DMS79 treated with DMSO at 0.1 percent for 48 hours (cell line): Measurements from ENCODE around the gene KIF26B.
A peak's percentile ranks its signal among the peaks of the same experiment; 100 is the strongest.

ENCODE experiments used
- DNase-seq: peaks from one replicate; lab custom pipeline; 2025; lab: John Stamatoyannopoulos, UW

Gene KIF26B

DNA sequence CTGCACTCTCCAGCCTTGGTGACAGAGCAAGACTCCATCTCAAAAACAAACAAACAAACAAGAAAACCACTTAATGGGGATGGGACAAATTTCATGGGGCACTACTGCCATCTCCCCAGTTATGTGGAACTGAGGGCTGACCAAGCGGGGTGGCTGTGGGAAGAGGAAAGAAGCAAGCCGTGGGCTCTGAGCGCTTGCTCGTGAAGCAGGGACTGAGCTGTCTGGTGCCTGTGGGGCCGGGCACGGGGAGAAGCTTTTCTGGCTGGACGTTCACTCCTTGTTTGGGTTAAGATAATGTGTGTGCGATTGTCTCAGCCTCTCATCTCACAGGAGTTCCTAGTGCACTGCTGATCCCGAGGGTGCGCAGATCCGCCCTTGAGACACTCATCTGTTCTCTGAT lies 22.0 kb upstream of the KIF26B start:
- no peak for DNase-seq

DNA sequence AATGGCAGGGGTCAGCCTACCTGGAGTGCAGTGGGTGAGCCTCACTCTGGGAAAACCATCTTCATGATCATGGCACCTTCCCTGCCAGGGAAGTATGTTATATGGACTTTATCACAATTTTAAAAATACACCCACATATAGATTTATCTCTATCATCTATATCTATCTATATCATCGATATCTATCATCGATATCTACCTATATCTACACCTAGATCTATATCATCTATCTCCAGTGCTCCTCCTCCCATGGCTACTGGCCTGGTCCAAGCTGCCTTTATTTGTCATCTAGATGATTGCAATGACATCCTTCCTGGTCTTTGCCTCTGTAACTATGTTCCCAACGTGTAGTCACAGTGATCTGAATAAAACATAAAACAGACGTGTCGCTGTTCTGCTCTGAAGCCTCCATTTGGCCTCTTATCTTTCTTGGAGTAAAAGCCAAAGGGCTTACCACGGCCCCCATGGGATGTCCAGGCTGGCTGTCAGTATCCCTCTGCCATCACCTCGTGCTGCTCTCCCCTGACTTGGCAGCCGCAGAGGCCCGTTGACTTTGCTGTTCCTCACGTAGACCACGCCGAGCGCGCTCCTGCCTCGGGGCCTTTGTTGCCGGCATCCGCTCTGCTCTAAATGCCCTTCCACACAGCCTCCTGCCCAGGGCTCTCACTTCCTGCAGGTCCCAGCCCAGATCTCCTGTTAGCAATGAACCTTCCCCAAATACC lies 20.6 kb upstream of the KIF26B start:
- no peak for DNase-seq

GRCh38 chr1:245142171-245142798 lies 12.5 kb upstream of the KIF26B start:
- no peak for DNase-seq

DNA sequence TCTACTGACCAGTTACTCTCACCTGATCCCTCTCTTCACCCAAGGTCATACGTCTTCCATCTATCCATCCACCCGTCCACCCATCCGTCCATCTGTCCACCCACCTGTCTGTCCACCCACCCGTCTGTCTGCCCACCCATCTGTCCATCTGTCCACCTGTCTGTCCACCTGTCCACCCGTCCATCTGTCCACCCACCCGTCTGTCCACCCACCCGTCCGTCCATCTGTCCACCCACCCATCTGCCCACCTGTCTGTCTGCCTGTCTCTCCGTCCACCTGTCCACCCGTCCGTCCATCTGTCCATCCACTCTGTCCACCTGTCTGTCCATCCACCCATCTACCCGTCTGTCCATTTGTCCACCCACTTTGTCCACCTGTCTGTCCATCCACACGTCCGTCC lies 11.8 kb upstream of the KIF26B start:
- DNase-seq = no peak

- no peak for DNase-seq
Measured at GRCh38 chr1:245143849-245144248, 10.9 kb upstream of the KIF26B start.

DNA sequence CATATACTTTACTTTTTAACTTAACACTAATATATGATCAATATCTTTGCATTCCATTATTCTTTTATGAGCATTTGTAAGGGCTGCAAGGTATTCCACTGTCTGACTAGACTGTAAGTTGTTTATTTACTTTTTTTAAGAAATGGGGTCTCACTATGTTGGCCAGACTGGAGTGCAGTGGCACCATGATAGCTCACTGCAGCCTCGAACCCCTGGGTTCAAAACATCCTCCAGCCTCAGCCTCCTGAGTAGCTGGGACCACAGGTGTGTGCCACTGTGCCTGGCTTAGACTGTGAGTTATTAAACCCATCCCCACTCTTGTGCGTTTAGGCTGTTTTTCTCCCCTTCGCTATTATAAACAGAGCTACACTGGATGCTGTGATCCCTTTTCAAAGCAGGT lies 6.7 kb upstream of the KIF26B start:
- no peak for DNase-seq

- DNase-seq = no peak
Measured at GRCh38 chr1:245148861-245149260, 5.9 kb upstream of the KIF26B start.

DNA sequence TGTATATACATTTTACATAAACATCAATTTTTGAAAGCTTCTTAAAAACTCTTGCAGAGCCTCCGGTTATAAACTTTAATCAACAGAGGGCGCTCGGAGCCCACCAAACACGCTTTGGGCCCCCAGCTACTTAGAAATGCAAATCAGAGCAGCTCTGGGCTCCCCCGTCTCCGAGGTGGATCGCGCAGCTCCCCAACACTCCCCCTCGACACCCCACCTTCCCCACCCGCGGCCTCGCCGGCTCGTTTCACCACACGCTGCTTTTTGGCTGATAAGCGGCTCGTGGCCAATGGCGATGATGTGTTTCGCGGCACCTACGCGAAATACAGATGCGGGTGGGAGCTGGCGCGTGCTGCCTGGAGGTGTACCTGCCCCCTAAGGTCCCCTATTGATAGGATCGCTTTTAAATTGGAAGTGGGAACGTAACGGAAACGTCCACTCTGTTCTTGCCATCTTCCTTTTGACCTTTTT lies 1.7 kb upstream of the KIF26B start:
- peak; percentile 57 for DNase-seq

GRCh38 chr1:245153552-245154428 lies 995 bp upstream of the KIF26B start:
- DNase-seq = no peak

DNA sequence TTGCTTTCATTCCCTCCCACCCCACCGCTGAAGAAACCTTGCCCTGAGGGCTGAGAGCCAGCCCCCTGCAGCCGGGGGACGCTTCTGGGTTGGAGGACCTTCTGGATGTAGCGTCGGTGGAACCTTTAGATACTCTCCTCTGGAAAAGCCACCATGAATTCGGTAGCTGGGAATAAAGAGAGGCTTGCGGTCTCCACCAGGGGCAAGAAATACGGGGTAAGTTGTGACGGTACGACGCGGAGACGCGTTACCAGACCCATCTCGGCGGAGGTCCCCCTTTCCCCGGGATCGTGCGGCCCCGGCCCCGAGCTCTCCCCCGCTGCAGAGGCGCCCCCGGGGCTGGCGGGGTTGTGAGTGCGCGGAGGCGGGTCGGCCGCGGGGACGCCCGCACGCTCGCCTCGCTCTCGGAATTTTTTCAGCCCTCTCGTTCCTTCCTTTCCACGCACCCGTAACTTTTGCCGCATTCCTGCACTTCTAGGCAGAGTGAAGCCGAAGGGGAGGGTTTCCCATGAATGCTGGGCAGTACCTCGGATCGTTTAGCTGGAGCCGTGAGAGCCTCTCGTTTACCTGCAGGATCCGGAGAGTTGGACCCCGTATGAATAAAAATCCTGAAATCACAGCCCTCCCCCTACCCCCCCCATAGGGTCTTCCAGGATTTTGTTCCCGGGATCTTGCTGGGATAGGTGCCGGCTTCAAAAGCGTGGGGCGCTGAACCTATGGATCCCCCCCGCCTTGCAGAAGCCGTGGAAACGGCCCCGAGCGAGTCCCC lies 671 bp downstream of the KIF26B start:
- peak; percentile 58 for DNase-seq

DNA sequence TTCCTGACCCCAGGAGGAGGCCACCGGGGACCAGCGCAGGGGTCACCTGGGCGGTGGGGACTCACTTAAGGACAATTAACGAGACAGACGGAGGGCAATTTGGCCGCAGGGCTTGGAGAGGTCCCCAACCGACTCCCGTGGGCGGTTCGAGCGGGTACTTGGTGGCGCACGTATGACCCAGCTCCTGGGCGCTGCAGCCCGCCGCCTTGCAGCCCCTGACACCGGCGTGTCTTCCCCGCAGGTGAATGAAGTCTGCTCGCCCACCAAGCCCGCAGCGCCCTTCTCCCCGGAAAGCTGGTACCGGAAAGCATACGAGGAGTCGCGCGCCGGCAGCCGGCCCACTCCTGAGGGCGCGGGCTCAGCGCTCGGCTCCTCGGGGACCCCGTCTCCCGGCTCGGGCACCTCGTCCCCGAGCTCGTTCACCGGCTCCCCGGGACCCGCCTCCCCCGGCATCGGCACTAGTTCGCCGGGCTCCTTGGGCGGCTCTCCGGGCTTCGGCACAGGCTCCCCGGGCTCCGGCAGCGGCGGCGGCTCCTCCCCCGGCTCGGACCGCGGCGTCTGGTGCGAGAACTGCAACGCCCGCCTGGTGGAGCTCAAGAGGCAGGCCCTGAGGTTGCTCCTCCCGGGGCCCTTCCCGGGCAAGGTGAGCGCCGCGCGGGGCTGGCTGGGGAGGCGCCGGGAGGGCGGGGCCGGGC lies 1.4 kb downstream of the KIF26B start:
- DNase-seq = peak; percentile 61

- peak; percentile 57 for DNase-seq
Measured at GRCh38 chr1:245156736-245157505, 2.1 kb downstream of the KIF26B start.

DNA sequence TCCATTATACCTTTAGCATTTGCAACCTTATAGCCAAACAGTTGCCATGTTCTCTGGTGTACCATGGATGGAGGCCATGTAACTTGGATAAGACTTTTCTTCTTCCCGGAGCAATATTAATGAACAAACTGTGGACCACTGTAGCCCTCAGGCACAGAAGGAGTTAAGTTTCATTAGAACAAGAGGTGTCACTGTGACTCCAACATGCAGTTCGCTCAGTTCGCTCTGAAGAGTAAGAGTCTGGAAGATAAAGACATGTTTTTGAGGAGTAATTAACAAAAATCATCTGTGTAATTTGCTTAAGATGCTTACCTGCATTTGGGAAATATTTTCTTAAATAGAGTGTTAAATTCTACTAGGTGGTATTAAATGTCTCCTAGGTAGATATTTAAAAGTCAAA lies 4.1 kb downstream of the KIF26B start:
- no peak for DNase-seq

- DNase-seq = no peak
Measured at GRCh38 chr1:245160288-245160687, 5.5 kb downstream of the KIF26B start.

DNA sequence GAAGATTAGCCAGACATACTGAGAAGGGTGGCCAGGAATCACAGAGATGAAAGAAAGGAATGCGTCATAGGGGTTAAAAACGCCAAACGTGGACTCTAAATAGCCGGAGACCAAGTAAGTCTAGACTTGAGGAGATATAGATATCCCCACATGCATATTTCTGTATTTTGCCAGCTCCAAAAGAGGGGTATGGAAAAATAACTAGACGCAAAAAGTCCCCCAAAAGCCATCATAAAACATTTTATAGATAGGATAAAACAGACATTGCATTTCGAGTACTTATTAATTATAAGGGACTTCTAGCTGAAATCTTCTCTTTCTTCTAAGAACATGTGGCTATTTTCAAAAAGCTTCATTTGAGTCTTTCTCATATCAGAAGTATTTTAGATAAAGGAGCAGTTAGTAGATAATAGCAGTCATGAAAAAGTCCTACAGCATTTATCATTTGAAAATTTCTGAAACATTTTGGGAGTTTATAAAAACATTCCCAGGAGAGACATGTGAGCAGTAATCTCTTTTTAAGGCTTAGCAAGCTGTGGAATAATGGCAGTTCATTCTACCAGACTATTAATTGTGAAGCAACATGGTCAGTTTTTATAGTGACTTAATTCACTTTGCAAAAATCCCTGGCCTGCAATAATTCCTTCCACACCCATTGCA lies 6.1 kb downstream of the KIF26B start:
- DNase-seq = no peak

DNA sequence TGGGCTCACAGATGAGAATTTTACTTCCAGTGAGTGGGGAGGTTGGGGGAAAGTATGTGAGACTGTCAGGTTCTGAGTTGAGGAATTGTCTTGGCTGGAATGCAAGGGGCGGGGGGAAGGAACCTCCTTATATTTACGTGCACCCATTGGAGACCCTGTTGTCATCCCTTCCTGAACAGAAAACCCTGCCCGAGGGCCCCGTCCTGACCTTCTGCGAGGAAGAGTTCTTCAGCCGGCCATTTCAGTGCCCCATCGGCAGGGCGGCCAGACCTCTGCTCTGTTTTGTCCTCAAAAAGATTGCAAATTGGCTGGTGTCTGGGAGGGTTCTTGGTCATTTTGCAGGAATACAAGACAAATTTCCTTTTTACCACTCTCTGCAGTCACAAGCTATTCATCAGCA lies 7.1 kb downstream of the KIF26B start:
- DNase-seq = no peak

DNA sequence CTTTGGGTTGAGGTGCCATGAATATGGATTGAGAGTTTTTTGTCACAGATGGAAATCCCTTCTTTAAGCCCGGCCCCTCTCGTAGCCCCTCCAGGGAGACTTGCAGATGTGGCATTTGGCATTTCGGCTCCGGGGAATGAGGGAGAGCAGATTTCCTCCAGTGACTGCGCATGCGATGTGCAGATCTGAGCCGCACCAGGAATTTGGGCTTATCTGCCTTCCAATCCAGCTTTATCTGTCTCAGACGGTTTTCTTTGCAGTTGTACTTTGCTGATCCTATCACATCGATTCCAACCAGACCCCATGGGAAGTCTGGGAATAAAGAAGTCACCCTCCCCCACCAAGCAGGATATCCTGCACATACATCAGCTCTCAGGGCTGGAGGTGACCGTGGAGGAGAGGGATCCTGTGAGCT lies 11.7 kb downstream of the KIF26B start:
- DNase-seq = no peak

DNA sequence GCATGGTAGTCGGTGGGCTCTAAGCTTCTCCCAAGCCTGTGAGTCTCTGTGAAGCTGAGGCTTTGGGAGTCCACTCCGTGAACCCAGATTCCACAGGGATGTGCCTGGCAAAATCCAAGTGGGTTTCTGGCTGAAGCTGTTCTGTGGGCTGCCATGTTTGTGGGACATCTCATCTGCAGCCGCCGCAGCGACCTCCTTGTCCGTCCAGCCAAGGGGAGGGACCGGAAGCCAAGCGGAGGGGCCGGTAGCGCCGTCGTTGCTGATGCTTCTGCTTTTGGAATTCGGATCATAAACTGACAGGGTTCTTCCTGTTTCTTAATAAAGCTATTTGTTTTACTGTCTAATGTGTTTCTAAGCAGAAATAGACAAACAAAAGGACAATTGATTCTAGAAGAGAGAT lies 13.3 kb downstream of the KIF26B start:
- DNase-seq = no peak

DNA sequence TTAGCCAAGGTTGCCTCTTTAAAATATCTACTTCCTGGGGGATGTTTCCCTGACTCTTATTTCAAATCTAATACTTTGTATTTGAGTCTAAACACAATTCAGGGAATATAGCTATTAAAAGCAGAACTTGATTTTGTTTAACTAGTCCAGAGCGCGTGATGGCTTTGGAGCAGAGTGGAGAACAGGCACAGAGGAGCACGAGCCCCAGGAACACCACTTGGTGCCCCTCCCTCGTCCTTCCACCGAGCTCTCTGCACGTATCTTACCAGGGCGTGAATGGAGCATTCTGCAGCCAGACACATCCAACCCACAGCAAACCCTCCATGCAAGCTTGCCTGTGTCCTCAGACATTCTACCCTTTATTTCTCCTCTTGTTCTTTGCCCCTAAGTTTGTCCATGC lies 14.1 kb downstream of the KIF26B start:
- DNase-seq = no peak

DNA sequence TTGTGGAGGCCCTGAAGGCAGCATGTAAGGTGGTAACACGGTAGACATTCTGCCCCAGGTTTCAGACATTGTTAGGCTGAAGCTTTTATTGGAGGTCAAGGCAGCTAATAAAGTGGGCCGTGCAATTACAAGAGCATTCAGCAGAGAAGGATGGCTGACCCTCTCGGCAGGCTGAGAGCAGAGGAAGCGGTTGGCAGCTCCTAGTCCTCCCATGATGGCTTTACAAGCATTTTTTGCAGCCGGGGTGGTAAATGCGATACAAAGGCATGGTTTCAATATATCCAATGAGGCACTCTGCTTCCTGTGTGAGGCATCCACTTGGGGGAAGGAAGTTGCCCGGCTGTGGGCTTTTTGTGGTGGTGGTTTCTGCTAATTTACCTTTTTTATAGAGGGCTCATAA lies 14.6 kb downstream of the KIF26B start:
- DNase-seq = no peak
